Spleen (tissue), 7 donors: ENCODE results near the gene CST3.

Experiments used
- CTCF ChIP-seq, 11 experiments: fragments of 200-600 bp in 7 of 11; fragments of 450-650 bp in 4 of 11; sonication (generic) in 4 of 11; IDR thresholded peaks in 8 of 11; conservative IDR thresholded peaks in 3 of 11; 1 replicate in 7 of 11; 2 replicates in 4 of 11; pipeline versions ENCODE4 v1.4.0 to v1.8.0; 2016 to 2021; ENCODE audit warnings: antibody characterized with exemption in 11 of 11, inconsistent platforms in 4 of 11, mild to moderate bottlenecking in 1 of 11
- POLR2A ChIP-seq, 3 donors: fragments of 450-650 bp; IDR thresholded peaks; one replicate each; pipeline ENCODE4 v1.5.1; 2017; ENCODE audit warnings: antibody characterized with exemption in 3 of 3, mild to moderate bottlenecking in 1 of 3
- donor health status: DM: no; HTN: no; CAD: no; lungs with moderate emphysema.
- donor health status: DM: no; HTN: no; CAD: no.
- donor health status: DM: no; HTN: no; CAD: no.

GRCh38 chr20:23647346-23647745 is 9.6 kb upstream of the CST3 start:
- no peak for TF ChIP-seq CTCF (IDR thresholded peaks at IDR 0.05 in 8 of 11, conservative IDR thresholded peaks at IDR 0.05 in 3 of 11)
- TF ChIP-seq POLR2A (IDR thresholded peaks at IDR 0.05), result no peak
